HG03469 (cell line): ENCODE measurements around the gene ZNF618.

ENCODE experiments used
- ATAC-seq: cut with Tn5 transposase; IDR thresholded peaks from one replicate; pipeline ENCODE4 v1.9.1; 2021; ENCODE audit warnings: mild to moderate bottlenecking, moderate library complexity, moderate number of reproducible peaks; ENCODE audit not compliant: unreplicated experiment

ZNF618 gene

GRCh38 chr9:113909421-113909820 lies 33.3 kb downstream of the ZNF618 start:
- no peak for ATAC-seq

GRCh38 chr9:113910036-113910639 lies 34.0 kb downstream of the ZNF618 start:
- no peak for ATAC-seq

GRCh38 chr9:113911850-113912557 lies 35.9 kb downstream of the ZNF618 start:
- ATAC-seq, result no peak

- no peak for ATAC-seq
These were observed 36.7 kb downstream of the ZNF618 start for GRCh38 chr9:113912816-113913215.

GRCh38 chr9:113913426-113914195 lies 37.5 kb downstream of the ZNF618 start:
- no peak for ATAC-seq

- ATAC-seq, result no peak
These were observed 38.4 kb downstream of the ZNF618 start for GRCh38 chr9:113914517-113914916.

- no peak for ATAC-seq
These were observed 39.8 kb downstream of the ZNF618 start for GRCh38 chr9:113915817-113916434.

GRCh38 chr9:113916931-113917330 lies 40.8 kb downstream of the ZNF618 start:
- ATAC-seq, result no peak

- ATAC-seq, result no peak
These were observed 42.7 kb downstream of the ZNF618 start for GRCh38 chr9:113918697-113919350.

- ATAC-seq, result no peak
These were observed 43.3 kb downstream of the ZNF618 start for GRCh38 chr9:113919382-113919781.

GRCh38 chr9:113919871-113920270 lies 43.8 kb downstream of the ZNF618 start:
- no peak for ATAC-seq

- no peak for ATAC-seq
These were observed 44.8 kb downstream of the ZNF618 start for GRCh38 chr9:113920872-113921271.

- ATAC-seq, result no peak
These were observed 45.4 kb downstream of the ZNF618 start for GRCh38 chr9:113921396-113921925.

- no peak for ATAC-seq
These were observed 46.1 kb downstream of the ZNF618 start for GRCh38 chr9:113922160-113922559.

- ATAC-seq, result no peak
These were observed 50.1 kb downstream of the ZNF618 start for GRCh38 chr9:113926211-113926610.

GRCh38 chr9:113927277-113927676 lies 51.2 kb downstream of the ZNF618 start:
- no peak for ATAC-seq

- ATAC-seq, result no peak
These were observed 52.2 kb downstream of the ZNF618 start for GRCh38 chr9:113928269-113928668.

GRCh38 chr9:113929634-113930389 lies 53.7 kb downstream of the ZNF618 start:
- ATAC-seq, result no peak

GRCh38 chr9:113930390-113930783 lies 54.3 kb downstream of the ZNF618 start:
- ATAC-seq, result no peak

- no peak for ATAC-seq
These were observed 55.0 kb downstream of the ZNF618 start for GRCh38 chr9:113931140-113931539.
